ENCODE measurements around the gene CTNNBL1.

Gene CTNNBL1

DNA sequence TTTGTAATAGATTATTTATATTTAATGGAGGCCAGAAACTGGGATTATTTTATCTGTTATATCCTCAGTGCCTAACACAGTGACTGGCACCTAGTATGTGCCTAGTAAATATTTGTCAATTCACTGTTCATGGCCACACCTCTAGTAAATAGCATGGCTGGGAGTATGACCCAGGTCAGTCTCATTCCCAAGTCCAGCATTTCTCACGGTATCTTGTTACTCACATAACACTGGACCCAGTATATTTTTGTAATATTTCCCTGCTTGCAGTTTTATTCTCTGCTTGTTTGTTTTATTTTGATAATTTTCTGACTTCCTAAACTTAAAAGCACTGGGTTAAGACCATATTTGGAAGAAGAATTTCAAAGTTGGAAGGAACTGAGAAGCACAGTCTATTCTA is 47.7 kb downstream of the CTNNBL1 start:
- Histone ChIP-seq H3K9me3 (ENCODE audit: severe bottlenecking) (no peaks in the 10 kb centered on the region), H3K36me3 (peaks cover 36% of the 10 kb centered on the region), H3K27me3 (ENCODE audit: insufficient read depth, low read depth, severe bottlenecking) (no peaks in the 10 kb centered on the region), H3K27ac (no peak overlapping the region), H3K4me3 (ENCODE audit: low read depth, low read length) (no peak overlapping the region)
- DNase-seq = no peak
- TF ChIP-seq, protein P1, sequence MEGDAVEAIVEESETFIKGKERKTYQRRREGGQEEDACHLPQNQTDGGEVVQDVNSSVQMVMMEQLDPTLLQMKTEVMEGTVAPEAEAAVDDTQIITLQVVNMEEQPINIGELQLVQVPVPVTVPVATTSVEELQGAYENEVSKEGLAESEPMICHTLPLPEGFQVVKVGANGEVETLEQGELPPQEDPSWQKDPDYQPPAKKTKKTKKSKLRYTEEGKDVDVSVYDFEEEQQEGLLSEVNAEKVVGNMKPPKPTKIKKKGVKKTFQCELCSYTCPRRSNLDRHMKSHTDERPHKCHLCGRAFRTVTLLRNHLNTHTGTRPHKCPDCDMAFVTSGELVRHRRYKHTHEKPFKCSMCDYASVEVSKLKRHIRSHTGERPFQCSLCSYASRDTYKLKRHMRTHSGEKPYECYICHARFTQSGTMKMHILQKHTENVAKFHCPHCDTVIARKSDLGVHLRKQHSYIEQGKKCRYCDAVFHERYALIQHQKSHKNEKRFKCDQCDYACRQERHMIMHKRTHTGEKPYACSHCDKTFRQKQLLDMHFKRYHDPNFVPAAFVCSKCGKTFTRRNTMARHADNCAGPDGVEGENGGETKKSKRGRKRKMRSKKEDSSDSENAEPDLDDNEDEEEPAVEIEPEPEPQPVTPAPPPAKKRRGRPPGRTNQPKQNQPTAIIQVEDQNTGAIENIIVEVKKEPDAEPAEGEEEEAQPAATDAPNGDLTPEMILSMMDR (IDR thresholded peaks at IDR 0.05; ENCODE audit: low read depth, low read length) = no peak

DNA sequence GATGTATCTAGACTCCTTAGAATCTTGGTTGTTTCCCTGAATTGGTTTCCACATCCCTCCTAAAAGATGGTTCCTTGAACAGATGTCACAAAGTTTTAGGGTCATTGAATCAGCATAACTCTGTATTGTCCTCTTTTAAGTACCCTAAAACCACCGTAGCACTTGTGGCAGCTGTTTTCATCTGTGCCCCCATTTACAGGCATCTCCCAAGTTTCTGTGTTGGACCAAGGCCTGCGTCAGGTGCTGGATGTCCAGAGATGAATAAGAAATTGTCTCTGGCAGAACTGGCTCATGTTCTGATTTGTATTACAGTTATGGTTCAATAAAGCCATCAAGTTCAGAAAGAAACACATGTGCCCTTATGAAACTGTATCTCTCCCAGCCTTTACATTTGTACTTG is 48.3 kb downstream of the CTNNBL1 start:
- no peaks in the 10 kb centered on the region for H3K27me3 ChIP-seq (ENCODE audit: insufficient read depth, low read depth, severe bottlenecking)
- H3K4me3 ChIP-seq (ENCODE audit: low read depth, low read length) = no peak overlapping the region
- DNase-seq = no peak
- peaks cover 34% of the 10 kb centered on the region for H3K36me3 ChIP-seq
- H3K27ac ChIP-seq = no peak overlapping the region
- TF ChIP-seq, protein P1 (IDR thresholded peaks at IDR 0.05; ENCODE audit: low read depth, low read length) = no peak
- H3K9me3 ChIP-seq (ENCODE audit: severe bottlenecking) = no peaks in the 10 kb centered on the region

GRCh38 chr20:37744347-37744746 is 50.5 kb downstream of the CTNNBL1 start:
- Histone ChIP-seq H3K9me3 (ENCODE audit: severe bottlenecking) (no peaks in the 10 kb centered on the region), H3K36me3 (peaks cover 24% of the 10 kb centered on the region), H3K4me3 (ENCODE audit: low read depth, low read length) (no peak overlapping the region), H3K27me3 (ENCODE audit: insufficient read depth, low read depth, severe bottlenecking) (no peaks in the 10 kb centered on the region), H3K27ac (no peak overlapping the region)
- no peak for DNase-seq
- TF ChIP-seq, protein P1 (IDR thresholded peaks at IDR 0.05; ENCODE audit: low read depth, low read length) = no peak

DNA sequence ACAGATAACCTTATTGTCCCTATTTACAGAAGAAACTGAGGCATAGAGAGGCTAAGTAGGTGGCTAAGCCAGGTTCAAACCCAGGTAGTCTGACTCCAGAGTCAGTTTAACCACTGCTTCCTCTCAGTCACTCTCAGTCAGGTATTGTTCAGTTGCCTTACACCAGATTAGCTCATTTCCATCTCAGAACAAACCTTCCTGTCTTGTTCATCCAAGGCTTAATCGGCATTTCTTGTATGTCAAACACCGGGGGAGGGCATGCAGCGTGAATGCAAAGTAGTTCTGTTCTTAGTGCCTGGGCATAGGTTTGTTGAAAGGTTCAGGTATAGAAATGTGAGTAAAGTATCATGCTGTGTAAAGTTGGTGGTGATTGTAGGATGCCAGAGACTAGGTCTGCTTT is 51.7 kb downstream of the CTNNBL1 start:
- DNase-seq = no peak
- Histone ChIP-seq H3K4me3 (ENCODE audit: low read depth, low read length) (no peak overlapping the region), H3K36me3 (peaks cover 19% of the 10 kb centered on the region), H3K27me3 (ENCODE audit: insufficient read depth, low read depth, severe bottlenecking) (no peaks in the 10 kb centered on the region), H3K27ac (no peak overlapping the region), H3K9me3 (ENCODE audit: severe bottlenecking) (no peaks in the 10 kb centered on the region)
- TF ChIP-seq, protein P1 (IDR thresholded peaks at IDR 0.05; ENCODE audit: low read depth, low read length) = no peak

- Histone ChIP-seq H3K4me3 (ENCODE audit: low read depth, low read length) (no peak overlapping the region), H3K36me3 (peaks cover 16% of the 10 kb centered on the region), H3K27me3 (ENCODE audit: insufficient read depth, low read depth, severe bottlenecking) (no peaks in the 10 kb centered on the region), H3K9me3 (ENCODE audit: severe bottlenecking) (no peaks in the 10 kb centered on the region), H3K27ac (no peak overlapping the region)
- no peak for DNase-seq
- TF ChIP-seq, protein P1 (IDR thresholded peaks at IDR 0.05; ENCODE audit: low read depth, low read length) = no peak
Measured at GRCh38 chr20:37748015-37748414, 54.2 kb downstream of the CTNNBL1 start.

GRCh38 chr20:37749218-37749617 is 55.4 kb downstream of the CTNNBL1 start:
- H3K4me3 ChIP-seq (ENCODE audit: low read depth, low read length) = no peak overlapping the region
- TF ChIP-seq, protein P1 (IDR thresholded peaks at IDR 0.05; ENCODE audit: low read depth, low read length) = no peak
- H3K36me3 ChIP-seq = peaks cover 16% of the 10 kb centered on the region
- H3K27me3 ChIP-seq (ENCODE audit: insufficient read depth, low read depth, severe bottlenecking) = no peaks in the 10 kb centered on the region
- H3K27ac ChIP-seq = no peak overlapping the region
- no peak for DNase-seq
- H3K9me3 ChIP-seq (ENCODE audit: severe bottlenecking) = no peaks in the 10 kb centered on the region

Data from WERI-Rb-1 (cell line).